GM21786 (cell line): Measurements from ENCODE around the gene HBD.
A peak's percentile ranks its signal among the peaks of the same experiment; 100 is the strongest.
"Not testable (repeated sequence)": the region's sequence is repeated elsewhere in the genome, so short reads cannot be mapped to it uniquely, and the experiment has no call there.

Experiments
- ATAC-seq: cut with Tn5 transposase; IDR thresholded peaks from one replicate; pipeline ENCODE4 v1.9.1; 2021; ENCODE audit not compliant: unreplicated experiment

The HBD gene

DNA sequence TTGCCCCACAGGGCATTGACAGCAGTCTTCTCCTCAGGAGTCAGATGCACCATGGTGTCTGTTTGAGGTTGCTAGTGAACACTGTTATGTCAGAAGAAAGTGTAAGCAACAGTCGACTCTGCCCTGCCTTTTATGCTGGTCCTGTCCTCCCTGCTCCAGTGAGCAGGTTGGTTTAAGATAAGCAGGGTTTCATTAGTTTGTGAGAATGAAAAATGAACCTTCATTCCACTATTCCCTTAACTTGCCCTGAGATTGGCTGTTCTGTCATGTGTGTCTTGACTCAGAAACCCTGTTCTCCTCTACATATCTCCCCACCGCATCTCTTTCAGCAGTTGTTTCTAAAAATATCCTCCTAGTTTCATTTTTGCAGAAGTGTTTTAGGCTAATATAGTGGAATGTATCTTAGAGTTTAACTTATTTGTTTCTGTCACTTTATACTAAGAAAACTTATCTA lies at the start of gene HBD:
HBD (minus strand) TSS at position 103 of the 454 bp plus-strand sequence; CDS start at position 53, 50 bp downstream.
- ATAC-seq: peak; percentile 67

DNA sequence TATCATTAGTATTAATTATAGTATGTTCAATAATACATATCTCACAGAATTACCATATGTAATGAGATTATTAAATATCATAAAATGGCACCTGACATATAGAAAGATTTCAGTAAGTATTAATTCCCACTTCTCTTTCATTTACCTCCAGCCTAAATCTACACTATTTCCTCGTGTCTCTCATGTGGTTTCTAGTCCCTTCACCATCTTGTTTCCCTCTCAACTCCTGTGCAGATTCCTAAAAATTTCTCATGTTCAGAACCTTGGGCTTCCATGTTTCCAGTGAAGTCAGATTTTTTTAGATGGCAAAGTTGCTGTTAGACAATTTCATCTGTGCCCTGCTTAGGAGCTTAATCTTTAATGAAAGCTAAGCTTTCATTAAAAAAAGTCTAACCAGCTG lies 49.6 kb upstream of the HBD start:
- ATAC-seq: no peak

- no peak for ATAC-seq
These were observed 48.8 kb upstream of the HBD start for GRCh38 chr11:5283086-5283485.

- ATAC-seq: no peak
These were observed 48.3 kb upstream of the HBD start for GRCh38 chr11:5282628-5283027.

- ATAC-seq: no peak
These were observed 47.3 kb upstream of the HBD start for GRCh38 chr11:5281596-5281995.

GRCh38 chr11:5280582-5281102 lies 46.4 kb upstream of the HBD start:
- peak; percentile 94 for ATAC-seq

DNA sequence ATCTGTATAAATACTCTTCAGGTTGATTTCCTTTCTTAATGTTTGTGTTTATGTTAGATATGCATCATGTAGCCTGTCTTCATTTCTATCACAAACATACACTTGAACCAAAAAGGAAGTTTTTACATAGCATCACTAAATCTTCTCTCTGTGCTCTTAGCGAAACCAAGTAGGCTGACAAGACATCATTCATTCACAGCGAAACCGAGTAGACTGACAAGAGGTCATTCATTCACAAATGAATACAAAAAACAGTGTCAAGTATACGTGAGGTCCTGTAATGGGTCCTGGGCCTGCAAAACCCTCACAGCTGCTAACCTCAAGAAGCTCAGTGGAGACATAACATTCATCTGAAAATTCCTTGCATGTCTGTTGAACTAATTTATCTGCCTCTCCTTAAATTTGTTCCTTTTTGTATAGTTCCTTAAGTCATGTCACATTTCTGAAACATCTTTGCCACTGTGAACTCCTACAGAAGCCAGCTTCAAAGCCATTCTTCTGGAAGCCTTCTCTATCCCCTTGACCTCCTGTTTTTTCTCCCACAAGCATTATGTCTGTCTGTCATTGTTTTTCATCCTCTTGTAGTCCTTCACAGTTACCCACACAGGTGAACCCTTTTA lies 45.3 kb upstream of the HBD start:
- no peak for ATAC-seq

GRCh38 chr11:5277807-5278382 lies 43.6 kb upstream of the HBD start:
- ATAC-seq: peak; percentile 44

- ATAC-seq: no peak
These were observed 42.4 kb upstream of the HBD start for GRCh38 chr11:5276697-5277096.

GRCh38 chr11:5275369-5276110 lies 41.3 kb upstream of the HBD start:
- no peak for ATAC-seq

DNA sequence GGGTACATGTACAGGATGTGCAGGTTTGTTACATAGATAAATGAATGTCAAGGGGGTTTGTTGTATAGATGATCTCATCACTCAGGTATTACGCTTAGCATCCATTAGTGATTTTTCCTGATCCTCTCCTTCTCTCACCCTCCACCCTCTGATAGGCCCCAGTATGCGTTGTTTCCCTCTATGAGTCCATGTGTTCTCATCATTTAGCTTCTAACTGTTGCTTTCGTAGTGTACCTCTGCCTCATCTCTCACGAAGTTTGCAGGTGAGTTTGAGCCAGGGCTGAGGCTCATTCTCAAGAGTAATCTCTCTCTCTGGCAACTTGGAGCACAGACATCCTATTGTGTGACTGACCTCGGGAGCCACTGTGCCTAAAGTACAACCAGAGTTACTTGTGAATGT lies 40.1 kb upstream of the HBD start:
- no peak for ATAC-seq

DNA sequence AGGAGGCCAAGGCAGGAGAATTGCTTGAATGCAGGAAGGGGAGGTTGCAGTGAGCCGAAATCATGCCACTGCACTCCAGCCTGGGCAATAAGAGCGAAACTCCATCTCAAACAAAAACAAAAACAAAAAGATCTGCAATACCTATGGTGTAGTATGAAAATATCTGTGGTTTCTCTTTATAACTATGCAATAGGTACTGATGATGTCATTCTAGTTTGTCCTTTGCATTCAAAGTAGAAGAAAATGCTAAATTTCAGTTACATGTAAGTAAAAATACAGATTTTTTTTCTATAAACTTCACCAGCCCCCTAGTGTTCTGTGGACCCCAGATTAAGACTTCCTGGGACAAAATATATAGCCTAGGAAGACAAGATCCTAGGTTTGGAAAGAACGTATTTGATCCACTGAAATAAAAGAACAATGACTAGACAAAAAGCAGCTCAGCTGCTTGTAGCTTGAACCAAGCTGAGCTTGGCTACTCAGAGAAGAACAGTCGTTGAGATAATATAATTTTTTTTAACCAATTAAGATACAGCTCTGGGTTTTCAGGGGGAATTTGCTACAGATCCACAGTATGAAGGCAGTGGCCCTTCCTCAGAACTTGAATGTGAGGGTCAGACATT lies 38.2 kb upstream of the HBD start:
- no peak for ATAC-seq

GRCh38 chr11:5269715-5270147 lies 35.4 kb upstream of the HBD start, which contains the start of gene HBE1:
TSS of gene HBE1 (minus strand) at chr11:5269945. CDS start at chr11:5269890, 55 bp downstream.
- ATAC-seq: no peak

- no peak for ATAC-seq
These were observed 32.8 kb upstream of the HBD start for GRCh38 chr11:5267033-5267563.

DNA sequence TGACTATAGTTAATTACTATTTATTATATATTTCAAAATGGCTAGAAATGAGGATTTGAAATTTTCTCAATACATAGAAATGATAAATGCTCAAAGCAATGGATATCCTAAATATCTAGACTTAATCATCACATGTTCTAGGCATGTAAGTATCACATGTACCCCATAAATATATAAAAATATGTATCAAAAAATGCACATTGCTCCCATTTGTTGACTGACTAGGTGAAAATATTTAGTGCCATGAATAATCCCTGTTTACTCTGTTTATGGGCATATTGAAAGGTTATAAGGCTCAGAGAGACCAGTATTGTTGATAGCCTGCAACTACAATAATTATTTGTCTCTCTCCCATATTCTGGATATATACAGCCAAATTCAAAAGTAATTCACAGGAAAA lies 32.3 kb upstream of the HBD start:
- ATAC-seq: no peak

GRCh38 chr11:5265832-5266231 lies 31.5 kb upstream of the HBD start:
- no peak for ATAC-seq

DNA sequence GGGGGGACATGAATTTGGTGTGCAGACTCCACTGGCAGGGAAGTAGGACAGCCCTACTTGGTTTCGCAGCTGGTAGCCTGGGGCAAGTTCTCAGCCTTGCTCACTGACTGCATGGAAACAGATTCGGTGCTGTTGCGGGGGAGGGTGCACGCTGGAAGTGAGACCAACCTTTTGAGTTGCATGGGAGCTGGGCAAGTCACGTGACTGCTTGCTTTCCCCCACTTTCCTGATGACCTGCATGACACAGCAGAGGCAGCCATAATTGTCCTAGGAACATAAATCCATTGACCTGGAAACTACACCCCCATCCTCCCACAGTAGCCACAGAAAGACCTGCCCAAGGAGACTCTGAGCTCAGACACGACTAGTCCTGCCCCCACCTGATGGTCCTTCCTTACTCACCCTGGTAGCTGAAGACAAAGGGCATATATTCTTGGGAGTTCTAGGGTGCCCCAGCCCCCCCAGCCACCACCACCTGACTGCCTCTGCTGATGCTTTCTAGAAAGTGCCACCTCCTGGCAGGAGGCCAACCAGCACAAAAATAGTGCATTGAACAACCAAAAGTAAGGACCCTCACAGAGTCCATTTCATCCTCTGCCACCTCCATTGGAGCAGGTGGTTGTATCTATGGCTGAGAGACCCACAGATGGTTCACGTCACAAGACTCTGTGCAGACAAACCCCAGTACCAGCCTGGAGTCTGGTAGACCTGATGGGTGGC lies 24.4 kb upstream of the HBD start:
- ATAC-seq: no peak

- no peak for ATAC-seq
These were observed 23.0 kb upstream of the HBD start for GRCh38 chr11:5257296-5257695.

DNA sequence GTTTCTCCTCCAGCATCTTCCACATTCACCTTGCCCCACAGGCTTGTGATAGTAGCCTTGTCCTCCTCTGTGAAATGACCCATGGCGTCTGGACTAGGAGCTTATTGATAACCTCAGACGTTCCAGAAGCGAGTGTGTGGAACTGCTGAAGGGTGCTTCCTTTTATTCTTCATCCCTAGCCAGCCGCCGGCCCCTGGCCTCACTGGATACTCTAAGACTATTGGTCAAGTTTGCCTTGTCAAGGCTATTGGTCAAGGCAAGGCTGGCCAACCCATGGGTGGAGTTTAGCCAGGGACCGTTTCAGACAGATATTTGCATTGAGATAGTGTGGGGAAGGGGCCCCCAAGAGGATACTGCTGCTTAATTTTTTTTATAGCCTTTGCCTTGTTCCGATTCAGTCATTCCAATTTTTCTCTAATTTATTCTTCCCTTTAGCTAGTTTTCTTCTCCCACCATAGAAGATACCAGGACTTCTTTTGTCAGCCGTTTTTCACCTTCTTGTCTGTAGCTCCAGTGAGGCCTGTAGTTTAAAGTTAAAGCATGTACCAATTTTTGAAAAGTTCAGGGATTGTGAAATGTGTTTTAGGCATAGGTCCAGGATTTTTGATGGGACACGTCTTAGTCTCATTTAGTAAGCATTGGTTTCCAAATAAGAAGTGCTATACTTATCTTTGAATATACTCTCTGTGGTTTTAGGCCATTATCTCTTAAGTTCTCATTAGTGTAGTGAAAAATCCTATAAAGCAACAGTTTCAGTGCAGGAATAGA lies 20.5 kb upstream of the HBD start, which contains the start of gene HBG2:
HBG2 (minus strand) TSS at position 136 of the 768 bp plus-strand sequence; CDS start at position 83, 53 bp downstream.
- not testable (repeated sequence) for ATAC-seq

DNA sequence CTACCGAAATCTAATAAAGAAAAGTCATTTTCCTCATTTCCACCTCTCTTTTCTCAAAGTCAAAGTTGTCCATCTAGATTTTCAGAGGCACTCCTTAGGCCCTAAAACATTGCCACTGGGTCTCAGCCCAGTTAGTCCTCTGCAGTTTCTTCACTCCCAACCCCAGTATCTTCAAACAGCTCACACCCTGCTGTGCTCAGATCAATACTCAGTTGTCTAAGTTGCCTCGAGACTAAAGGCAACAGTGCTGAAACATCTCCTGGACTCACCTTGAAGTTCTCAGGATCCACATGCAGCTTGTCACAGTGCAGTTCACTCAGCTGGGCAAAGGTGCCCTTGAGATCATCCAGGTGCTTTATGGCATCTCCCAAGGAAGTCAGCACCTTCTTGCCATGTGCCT lies 19.7 kb upstream of the HBD start:
- ATAC-seq: not testable (repeated sequence)
